ENCODE measurements around the gene ZNG1B.
"Not testable (repeated sequence)": the region's sequence is repeated elsewhere in the genome, so short reads cannot be mapped to it uniquely, and the experiment has no call there.

GRCh38 chr2:113540834-113541203, 103.3 kb downstream of the ZNG1B start:
- not testable (repeated sequence) for TF ChIP-seq POLR2AphosphoS5 (IDR thresholded peaks at IDR 0.05; ENCODE audit: low read depth, low read length); CTCF (IDR thresholded peaks at IDR 0.05)

Measured in Panc1 (cell line).